GM23338 (cell line): ENCODE data around the gene KCTD13. TPM values are rescaled to one million over a fixed set of nuclear protein-coding genes. Genes with fewer than 3 reads are reported as not detected.

ENCODE experiments used
- ATAC-seq: fragments of 200-7000 bp; cut with Tn5 transposase; 3 replicates; pipeline ENCODE4 v1.9.1; 2020
- DNase-seq: peaks from one replicate; pipeline ENCODE4 v3.0.0-alpha.2; 2015; ENCODE audit warnings: low spot score
- H2AFZ ChIP-seq: fragments of 200-600 bp; sonication (generic); 2 replicates; pipeline ENCODE4 v1.8.0; 2016; ENCODE audit warnings: antibody characterized with exemption, mild to moderate bottlenecking, moderate library complexity
- H3F3A ChIP-seq: fragments of 200-600 bp; sonication (generic); replicated peaks from 2 replicates; pipeline ENCODE4 v1.8.0; 2017; ENCODE audit warnings: antibody characterized with exemption, mixed run types, low read depth
- H3K27ac ChIP-seq: fragments of 200-600 bp; sonication (generic); 2 replicates; pipeline ENCODE4 v1.6.1; 2016; ENCODE audit warnings: low read depth
- H3K27me3 ChIP-seq: fragments of 200-600 bp; sonication (generic); 2 replicates; pipeline ENCODE4 v1.8.0; 2016; ENCODE audit warnings: mild to moderate bottlenecking, mixed run types, moderate library complexity; ENCODE audit not compliant: insufficient read depth
- H3K36me3 ChIP-seq: fragments of 200-600 bp; sonication (generic); 2 replicates; pipeline ENCODE4 v1.8.0; 2016; ENCODE audit warnings: mild to moderate bottlenecking; ENCODE audit not compliant: insufficient read depth
- H3K4me1 ChIP-seq: fragments of 200-600 bp; sonication (generic); 2 replicates; pipeline ENCODE4 v1.8.0; 2016; ENCODE audit warnings: mild to moderate bottlenecking, moderate library complexity; ENCODE audit not compliant: insufficient read depth
- H3K4me2 ChIP-seq: fragments of 200-600 bp; sonication (generic); 2 replicates; pipeline ENCODE4 v1.7.1; 2017; ENCODE audit warnings: mixed run types
- H3K4me3 ChIP-seq: fragments of 200-600 bp; sonication (generic); 2 replicates; pipeline ENCODE4 v1.6.1; 2016; ENCODE audit warnings: mixed run types
- H3K79me2 ChIP-seq: fragments of 200-600 bp; sonication (generic); replicated peaks from 2 replicates; pipeline ENCODE4 v1.8.0; 2017; ENCODE audit warnings: mild to moderate bottlenecking; ENCODE audit not compliant: insufficient read depth
- H3K9me2 ChIP-seq: fragments of 200-600 bp; sonication (generic); 2 replicates; pipeline ENCODE4 v1.8.0; 2017; ENCODE audit not compliant: insufficient read depth
- H4K20me1 ChIP-seq: fragments of 200-600 bp; sonication (generic); replicated peaks from 2 replicates; pipeline ENCODE4 v1.8.0; 2017; ENCODE audit warnings: mild to moderate bottlenecking; ENCODE audit not compliant: insufficient read depth
- H3K27ac Mint-ChIP-seq: 2 replicates; pipeline ENCODE4 v1.8.0; 2020; ENCODE audit warnings: inconsistent platforms, mild to moderate bottlenecking, moderate library complexity, mixed read lengths
- H3K27me3 Mint-ChIP-seq: 3 replicates; pipeline ENCODE4 v1.8.0; 2022; ENCODE audit warnings: low read depth, mild to moderate bottlenecking, moderate library complexity, mixed read lengths, inconsistent platforms; ENCODE audit not compliant: insufficient read depth, poor library complexity
- H3K36me3 Mint-ChIP-seq: 3 replicates; pipeline ENCODE4 v1.8.0; 2021; ENCODE audit warnings: low read depth, mild to moderate bottlenecking, inconsistent platforms, moderate library complexity, mixed read lengths
- H3K4me1 Mint-ChIP-seq: 3 replicates; pipeline ENCODE4 v1.8.0; 2020; ENCODE audit warnings: mild to moderate bottlenecking, inconsistent platforms, mixed read lengths
- H3K4me3 Mint-ChIP-seq: 3 replicates; pipeline ENCODE4 v1.8.0; 2021; ENCODE audit warnings: moderate library complexity, mild to moderate bottlenecking, inconsistent platforms, mixed read lengths
- H3K9me3 Mint-ChIP-seq: 3 replicates; pipeline ENCODE4 v1.8.0; 2020; ENCODE audit warnings: moderate library complexity, mild to moderate bottlenecking, inconsistent platforms, mixed read lengths
- CTCF ChIP-seq, 2 experiments: fragments of 200-600 bp in 1 of 2; sonication (generic) in 1 of 2; conservative IDR thresholded peaks; 2 replicates each; pipeline versions ENCODE4 v1.5.1 to v1.6.1; 2016 to 2017; ENCODE audit warnings: antibody characterized with exemption in 2 of 2, low read depth in 2 of 2, mild to moderate bottlenecking in 2 of 2, moderate library complexity in 1 of 2
- ETS1 ChIP-seq: IDR thresholded peaks from 2 replicates; pipeline ENCODE4 v1.6.1; 2016; ENCODE audit warnings: antibody characterized with exemption
- EZH2phosphoT487 ChIP-seq: fragments of 200-600 bp; sonication (generic); IDR thresholded peaks from one replicate; pipeline ENCODE4 v1.8.1; 2018; ENCODE audit warnings: antibody characterized with exemption; ENCODE audit not compliant: unreplicated experiment
- NANOG ChIP-seq: IDR thresholded peaks from 2 replicates; pipeline ENCODE4 v1.6.1; 2016; ENCODE audit warnings: antibody characterized with exemption, borderline replicate concordance
- STAT1 ChIP-seq: IDR thresholded peaks from one replicate; pipeline ENCODE4 v1.6.1; 2016; ENCODE audit warnings: antibody characterized with exemption; ENCODE audit not compliant: unreplicated experiment
- ZNF114 ChIP-seq: fragments of 250-450 bp; sonication (Bioruptor Pico); IDR thresholded peaks from 2 replicates; pipeline ENCODE4 v1.5.0; 2020; ENCODE audit warnings: mild to moderate bottlenecking, moderate library complexity
- ZNF462 ChIP-seq: fragments of 250-450 bp; sonication (Bioruptor Pico); IDR thresholded peaks from 2 replicates; pipeline ENCODE4 v1.5.0; 2020; ENCODE audit warnings: mild to moderate bottlenecking, moderate library complexity
- polyA plus RNA-seq: library from polyadenylated mRNA; unstranded; fragments of >200 nt; fragmentation: Nextera tagmentation; extraction: Ambion mirVana; gene quantifications from 2 replicates; pipeline ENCODE4 v1.2.1, GENCODE V29; 2016
- total RNA-seq: library from RNA; depleted of rRNA; stranded (reverse); fragments of >200 nt; shearing (Covaris generic); gene quantifications from 2 replicates; pipeline ENCODE4 v1.2.3, GENCODE V29; 2014

Gene KCTD13
- total and polyA plus RNA-seq, 2 experiments from 2014 or later, result 10.1 to 12.2 TPM

GRCh38 chr16:29875206-29875605, 50.8 kb downstream of the KCTD13 start (continued):
- TF ChIP-seq ZNF462 (CRISPR knock-in tag) (no peak), STAT1 (no peak), EZH2phosphoT487 (no peak)

GRCh38 chr16:29873319-29873718, 52.7 kb downstream of the KCTD13 start:
- Histone ChIP-seq H3K4me2 (no peak overlapping the region), H3K4me3 (no peak overlapping the region), H3K27ac (no peak overlapping the region), H2AFZ (no peak overlapping the region), H3K9me2 (no peaks in the 10 kb centered on the region), H3K4me1 (peaks cover 4% of the 10 kb centered on the region), H3F3A (peaks cover 6% of the 10 kb centered on the region; the same call in 1 of the 2 replicates), H3K36me3 (no peaks in the 10 kb centered on the region), H3K79me2 (no peaks in the 10 kb centered on the region), H4K20me1 (no peaks in the 10 kb centered on the region), H3K27me3 (no peaks in the 10 kb centered on the region)
- Mint-ChIP-seq H3K27ac (no peak overlapping the region), H3K27me3 (peaks cover 15% of the 10 kb centered on the region), H3K4me3 (no peak overlapping the region), H3K9me3 (no peaks in the 10 kb centered on the region; the same call in 1 of the 3 replicates), H3K36me3 (0 out of 3 replicates have a peak, but pooled peaks cover 3% of the 10 kb centered on the region), H3K4me1 (peaks cover 12% of the 10 kb centered on the region)
- ATAC-seq (no peak), DNase-seq (no peak)
- TF ChIP-seq STAT1 (no peak), ZNF114 (CRISPR knock-in tag) (no peak), NANOG (no peak), ZNF462 (CRISPR knock-in tag) (no peak), CTCF (conservative IDR thresholded peaks at IDR 0.05; ENCODE audit: low read depth in 2 of 2) (no peak), ETS1 (no peak)
